ENCODE results near the gene MAPRE2.

MAPRE2 gene

GRCh38 chr18:35180455-35180854 is 139.2 kb downstream of the MAPRE2 start:
- DNase-seq (ENCODE audit: low read depth) = no peak

GRCh38 chr18:35182151-35182550 is 140.9 kb downstream of the MAPRE2 start:
- DNase-seq (ENCODE audit: low read depth) = peak; percentile 16

GRCh38 chr18:35183886-35184285 is 142.7 kb downstream of the MAPRE2 start:
- no peak for DNase-seq (ENCODE audit: low read depth)

GRCh38 chr18:35185771-35186170 is 144.6 kb downstream of the MAPRE2 start:
- no peak for DNase-seq (ENCODE audit: low read depth)

GRCh38 chr18:35186291-35187034 is 145.2 kb downstream of the MAPRE2 start:
- no peak for DNase-seq (ENCODE audit: low read depth)

- DNase-seq (ENCODE audit: low read depth) = no peak
Observed at GRCh38 chr18:35189510-35189909, 148.3 kb downstream of the MAPRE2 start.

- no peak for DNase-seq (ENCODE audit: low read depth)
Observed at GRCh38 chr18:35190948-35191697, 149.9 kb downstream of the MAPRE2 start.

- DNase-seq (ENCODE audit: low read depth) = no peak
Observed at GRCh38 chr18:35191698-35192025, 150.4 kb downstream of the MAPRE2 start.

- DNase-seq (ENCODE audit: low read depth) = no peak
Observed at GRCh38 chr18:35192415-35192814, 151.2 kb downstream of the MAPRE2 start.

Data from EH (cell line).